SKM-1 (cell line): ENCODE results near the gene ZDHHC22.
"Not testable (repeated sequence)": the region's sequence is repeated elsewhere in the genome, so short reads cannot be mapped to it uniquely, and the experiment has no call there.

Source experiments
- DNase-seq: peaks from one replicate; lab custom pipeline; 2025; ENCODE audit not compliant: unreplicated experiment; lab: John Stamatoyannopoulos, UW

The ZDHHC22 gene, protein sequence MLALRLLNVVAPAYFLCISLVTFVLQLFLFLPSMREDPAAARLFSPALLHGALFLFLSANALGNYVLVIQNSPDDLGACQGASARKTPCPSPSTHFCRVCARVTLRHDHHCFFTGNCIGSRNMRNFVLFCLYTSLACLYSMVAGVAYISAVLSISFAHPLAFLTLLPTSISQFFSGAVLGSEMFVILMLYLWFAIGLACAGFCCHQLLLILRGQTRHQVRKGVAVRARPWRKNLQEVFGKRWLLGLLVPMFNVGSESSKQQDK

DNA sequence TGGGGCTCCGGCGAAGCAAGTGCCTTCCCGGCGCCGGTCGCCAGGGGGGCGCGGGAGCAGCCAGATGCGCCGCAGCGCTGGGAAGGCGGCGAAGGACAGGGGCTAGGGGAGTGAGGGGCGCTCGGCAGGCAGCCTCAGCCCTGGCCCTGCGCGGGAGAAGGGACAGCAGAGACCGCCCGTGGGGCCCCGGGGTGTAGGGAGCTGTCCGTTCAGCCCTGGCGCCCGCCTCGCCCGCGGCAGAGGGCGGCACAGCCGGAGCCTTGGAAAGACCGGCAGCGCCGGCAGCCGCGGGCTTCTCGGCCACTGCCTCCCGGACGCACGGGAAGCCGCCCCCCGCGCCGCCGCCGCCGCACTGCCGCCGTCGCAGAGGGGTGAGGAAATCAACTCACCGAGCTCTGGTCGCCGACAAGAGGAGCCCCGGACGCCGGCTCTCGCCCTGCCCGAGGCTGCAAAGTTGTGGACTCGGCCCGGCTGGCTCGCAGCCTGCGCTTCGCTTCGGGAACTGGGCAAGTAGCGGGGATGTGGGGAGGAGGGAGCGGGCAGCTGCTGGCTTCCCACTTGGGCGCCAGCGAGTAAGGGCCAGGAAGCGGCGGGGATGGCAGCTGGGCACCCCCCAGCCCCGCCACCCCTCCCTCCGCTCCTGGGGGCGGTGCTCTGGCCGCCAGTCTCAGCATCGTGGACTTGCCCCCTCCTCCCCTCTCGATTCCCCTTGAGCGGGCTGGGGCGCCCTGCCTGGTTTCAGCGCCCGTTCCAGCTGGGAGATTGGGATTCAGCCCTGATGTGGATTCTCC is at the start of gene ZDHHC22:
ZDHHC22 (minus strand) TSS at position 578 of the 791 bp plus-strand sequence. CDS start 2,053 bp downstream, outside the sequence.
- no peak for DNase-seq

GRCh38 chr14:77190977-77191376 is 49.4 kb upstream of the ZDHHC22 start:
- no peak for DNase-seq

DNA sequence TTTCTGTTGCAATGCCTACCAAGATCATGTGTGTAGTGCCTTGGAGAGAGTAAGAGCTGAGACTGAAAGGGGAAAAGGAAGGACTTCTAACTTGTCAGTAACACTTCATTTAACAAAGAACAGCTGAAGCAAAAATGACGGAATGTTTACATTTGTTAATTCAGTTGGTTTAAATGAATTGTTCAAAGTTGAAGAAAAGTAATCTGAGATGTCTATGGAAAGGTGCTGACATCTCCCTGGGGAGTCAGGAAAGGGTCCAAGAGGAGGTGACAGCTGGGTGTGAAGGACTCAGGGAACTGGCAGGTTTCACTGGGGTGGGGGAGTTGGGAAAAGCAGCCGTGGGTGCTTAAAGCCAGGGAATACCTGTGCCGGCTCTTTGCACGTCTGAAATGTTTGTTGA is 47.9 kb upstream of the ZDHHC22 start:
- DNase-seq: no peak

DNA sequence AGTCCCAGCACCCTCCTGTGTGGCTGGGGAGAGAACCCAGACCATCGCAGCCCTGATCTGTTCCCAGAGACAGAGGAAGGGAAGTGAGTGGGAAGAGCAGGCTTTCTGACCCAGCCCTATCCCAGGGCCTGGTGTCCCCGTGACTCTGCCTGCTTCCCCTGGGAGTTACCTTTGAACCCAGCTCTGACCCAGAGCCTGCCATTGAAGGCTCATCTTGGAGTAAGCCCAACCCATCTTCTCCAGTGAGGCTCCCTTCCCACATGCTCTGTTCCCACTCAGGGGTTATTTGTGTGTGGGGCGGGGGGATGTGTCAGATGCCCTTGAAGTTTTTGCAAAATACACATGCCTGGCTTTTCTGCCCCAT is 46.0 kb upstream of the ZDHHC22 start:
- no peak for DNase-seq

- no peak for DNase-seq
These were observed 45.5 kb upstream of the ZDHHC22 start for GRCh38 chr14:77186911-77187648.

- DNase-seq: no peak
These were observed 43.5 kb upstream of the ZDHHC22 start for GRCh38 chr14:77185093-77185465.

- DNase-seq: no peak
These were observed 43.0 kb upstream of the ZDHHC22 start for GRCh38 chr14:77184396-77185092.

GRCh38 chr14:77183896-77184295 is 42.3 kb upstream of the ZDHHC22 start:
- DNase-seq: no peak

GRCh38 chr14:77181603-77182437 is 40.2 kb upstream of the ZDHHC22 start, which contains the start of gene TMEM63C:
Gene TMEM63C, plus strand, starts transcription at chr14:77181798. Its CDS starts 37,016 bp downstream, at chr14:77218814.
- peak; percentile 26 for DNase-seq

GRCh38 chr14:77180726-77181602 is 39.4 kb upstream of the ZDHHC22 start:
- no peak for DNase-seq

- DNase-seq: no peak
These were observed 37.1 kb upstream of the ZDHHC22 start for GRCh38 chr14:77178656-77179055.

GRCh38 chr14:77177702-77178101 is 36.1 kb upstream of the ZDHHC22 start:
- DNase-seq: no peak

- DNase-seq: no peak
These were observed 34.3 kb upstream of the ZDHHC22 start for GRCh38 chr14:77175843-77176242.

- DNase-seq: not testable (repeated sequence)
These were observed 32.5 kb upstream of the ZDHHC22 start for GRCh38 chr14:77173911-77174617.

DNA sequence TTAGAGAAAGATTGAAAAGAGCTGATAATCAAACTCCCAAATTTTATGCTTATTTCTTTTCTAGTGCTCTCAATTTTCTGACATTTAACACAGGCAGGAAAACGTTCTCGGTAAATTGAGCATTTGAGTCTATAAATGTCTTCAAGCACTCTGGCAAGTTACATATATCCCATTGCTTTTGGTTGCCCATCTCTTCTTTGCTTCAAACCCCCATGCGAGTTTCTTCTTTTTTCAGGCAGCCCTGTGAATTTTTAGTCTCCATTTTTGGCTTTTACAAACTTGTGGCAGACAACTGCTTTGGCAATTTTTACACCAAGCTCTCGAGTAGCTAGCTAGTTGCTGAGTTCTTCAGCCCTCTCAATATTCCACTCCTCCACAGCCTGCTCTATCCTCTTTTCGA is 31.3 kb upstream of the ZDHHC22 start:
- DNase-seq: no peak

GRCh38 chr14:77170045-77170444 is 28.5 kb upstream of the ZDHHC22 start:
- no peak for DNase-seq

DNA sequence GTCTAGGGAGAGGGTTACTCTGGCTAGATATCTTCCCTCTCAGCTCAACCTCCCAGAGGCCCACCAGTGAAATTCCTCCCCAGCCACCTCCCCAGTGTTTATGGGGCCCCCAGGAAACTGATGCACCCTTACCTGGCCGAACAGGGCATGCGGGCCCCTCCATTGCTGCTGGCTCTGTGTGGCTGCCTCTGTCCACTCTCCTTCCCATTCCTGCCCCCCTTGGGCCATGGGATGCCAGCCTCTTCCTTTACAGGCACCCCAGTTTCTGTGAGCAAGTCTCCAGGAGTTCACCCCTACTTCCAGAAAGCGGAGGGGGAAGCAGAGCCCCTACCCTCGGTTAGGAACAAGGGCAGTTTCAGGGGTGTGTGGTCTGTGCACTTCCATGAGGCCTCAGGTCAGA is 19.4 kb upstream of the ZDHHC22 start:
- DNase-seq: no peak

- no peak for DNase-seq
These were observed 17.3 kb upstream of the ZDHHC22 start for GRCh38 chr14:77158882-77159255.
